Measurements from ENCODE around the gene IL23R. TPM values are rescaled to one million over a fixed set of nuclear protein-coding genes. Genes with fewer than 3 reads are reported as not detected.

The IL23R gene
- total and polyA plus RNA-seq, 2 donors (not counting 3 experiments of a cell fraction or from before 2014, with no cell fraction given) = not detected

DNA sequence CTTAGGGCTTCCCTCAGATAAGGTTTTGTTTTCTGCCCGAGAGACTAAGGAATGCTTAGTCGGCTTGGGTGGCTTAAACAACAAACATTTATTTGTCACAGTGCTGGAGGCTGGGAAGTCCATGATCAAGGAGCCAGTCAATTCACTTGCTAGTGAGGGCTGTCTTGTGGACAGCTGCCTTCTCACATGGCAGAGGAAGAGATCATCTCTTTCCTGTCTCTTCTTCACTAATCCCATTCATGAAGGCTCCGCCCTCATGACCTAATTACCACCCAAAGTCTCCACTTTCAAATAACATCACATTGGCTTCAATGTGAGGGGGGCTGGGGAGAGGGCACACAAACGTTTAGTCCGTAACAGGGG lies 90.9 kb downstream of the IL23R start:
- dilution Hi-C loops (cut with MboI; ENCODE audit: extremely low pct_ligation_motif_present, low sequenced_read_pairs) (no loop called here), intact Hi-C loops (cut with micrococcal nuclease) (no loop called here)
- Histone ChIP-seq H3K9ac (replicated peaks; ENCODE audit: extremely low read depth, insufficient read depth, low read length) (no peak overlapping the region), H3K27me3 (ENCODE audit: control insufficient read depth in 2 of 2, insufficient read depth in 2 of 2, low read length in 2 of 2) (peaks cover 2 to 3% of the 10 kb centered on the region in 2 experiments), H3K36me3 (ENCODE audit: control insufficient read depth in 2 of 2, extremely low read depth in 1 of 2, insufficient read depth in 2 of 2, low read length in 2 of 2) (no peaks in the 10 kb centered on the region), H3K9me1 (replicated peaks; ENCODE audit: control insufficient read depth, extremely low read depth, insufficient read depth, low read length) (no peaks in the 10 kb centered on the region), H3K4me3 (replicated peaks in 1 of 3; ENCODE audit: insufficient read depth in 1 of 3, low read depth in 1 of 3, low read length in 3 of 3) (no peak overlapping the region), H4K20me1 (replicated peaks; ENCODE audit: control insufficient read depth, extremely low read depth, insufficient read depth, low read length) (no peaks in the 10 kb centered on the region), H3K4me1 (ENCODE audit: control insufficient read depth, extremely low read depth, insufficient read depth, low read length) (peaks cover 14% of the 10 kb centered on the region), H3K9me3 (replicated peaks; ENCODE audit: control insufficient read depth, insufficient read depth, low read length) (no peaks in the 10 kb centered on the region), H3K4me2 (ENCODE audit: insufficient read depth, low read length) (no peak overlapping the region), H2AFZ (ENCODE audit: low read depth, low read length) (no peak overlapping the region), H3K79me2 (ENCODE audit: control insufficient read depth, insufficient read depth, low read length) (no peaks in the 10 kb centered on the region), H3K27ac (ENCODE audit: insufficient read depth, low read depth, low read length) (no peak overlapping the region)
- POLR2A ChIA-PET = no interaction called here
- FAIRE-seq (no peak), DNase-seq (ENCODE audit: low read depth, low spot score) (no peak)
- BruUV-seq (replicated peaks) = no TSS peak
- CTCF ChIA-PET = interaction anchor here (1.2 to 1.6 kb wide), 2 partner anchors 44 to 243 kb away, joined by 4 to 12 read pairs; no protein-coding TSS in a partner anchor
- TF ChIP-seq POLR2AphosphoS5 (IDR thresholded peaks at IDR 0.05; ENCODE audit: insufficient read depth, low read depth, low read length) = no peak
- TF ChIP-seq GATA2 (IDR thresholded peaks at IDR 0.05; ENCODE audit: insufficient read depth, insufficient read length, low read depth, low read length) = no peak
- no peak for TF ChIP-seq POLR2A (IDR thresholded peaks at IDR 0.05; ENCODE audit: low read depth, low read length)
- no peak for TF ChIP-seq FOS (IDR thresholded peaks at IDR 0.05; ENCODE audit: borderline replicate concordance, insufficient read depth, low read length)
- TF ChIP-seq CTCF (IDR thresholded peaks at IDR 0.05; ENCODE audit: extremely low read depth in 1 of 2, insufficient read depth in 1 of 2, low read depth in 1 of 2, low read length in 2 of 2) = no peak
- TF ChIP-seq MAX (IDR thresholded peaks at IDR 0.05; ENCODE audit: insufficient read depth, insufficient read length) = no peak
- TF ChIP-seq JUN (IDR thresholded peaks at IDR 0.05; ENCODE audit: borderline replicate concordance, insufficient read depth, insufficient read length, low read depth) = no peak
- TF ChIP-seq MYC (IDR thresholded peaks at IDR 0.05; ENCODE audit: low read depth, low read length) = no peak
- no peak for TF ChIP-seq EZH2 (IDR thresholded peaks at IDR 0.05; ENCODE audit: borderline replicate concordance, low read depth, low read length, severe bottlenecking)
